Measurements from ENCODE around the gene TPPP2. TPM values are rescaled to one million over a fixed set of nuclear protein-coding genes. Genes with fewer than 3 reads are reported as not detected.
A peak's percentile ranks its signal among the peaks of the same experiment; 100 is the strongest.

The TPPP2 gene
- total RNA-seq, 1 donor, result not detected

GRCh38 chr14:21022686-21023085, 7.3 kb upstream of the TPPP2 start:
- no peak for DNase-seq (ENCODE audit: low read depth)
- H3K4me3 ChIP-seq (ENCODE audit: low read depth, low read length), result no peak overlapping the region
- no peak for TF ChIP-seq CTCF (IDR thresholded peaks at IDR 0.05; ENCODE audit: insufficient read depth, low read depth, low read length)

GRCh38 chr14:21023174-21023573, 6.8 kb upstream of the TPPP2 start:
- TF ChIP-seq CTCF (IDR thresholded peaks at IDR 0.05; ENCODE audit: insufficient read depth, low read depth, low read length), result no peak
- DNase-seq (ENCODE audit: low read depth), result no peak
- no peak overlapping the region for H3K4me3 ChIP-seq (ENCODE audit: low read depth, low read length)

GRCh38 chr14:21023817-21024584, 6.0 kb upstream of the TPPP2 start:
- DNase-seq (ENCODE audit: low read depth), result no peak

GRCh38 chr14:21024585-21025370, 5.2 kb upstream of the TPPP2 start, which contains the start of gene NDRG2:
NDRG2 (minus strand) TSS chr14:21025061; CDS start chr14:21023315, 1,746 bp downstream.
- no peak for TF ChIP-seq CTCF (IDR thresholded peaks at IDR 0.05; ENCODE audit: insufficient read depth, low read depth, low read length)
- peak within 1 kb of the TSS; percentile 58 for H3K4me3 ChIP-seq (ENCODE audit: low read depth, low read length)
- peak; percentile 27 for DNase-seq (ENCODE audit: low read depth)

More at GRCh38 chr14:21023817-21024584, 6.0 kb upstream of the TPPP2 start:
- no peak for TF ChIP-seq CTCF (IDR thresholded peaks at IDR 0.05; ENCODE audit: insufficient read depth, low read depth, low read length)
- peak overlapping the region; percentile 58 for H3K4me3 ChIP-seq (ENCODE audit: low read depth, low read length)

- H3K4me3 ChIP-seq (ENCODE audit: low read depth, low read length), result peak overlapping the region; percentile 58
- TF ChIP-seq CTCF (IDR thresholded peaks at IDR 0.05; ENCODE audit: insufficient read depth, low read depth, low read length), result no peak
- no peak for DNase-seq (ENCODE audit: low read depth)
Measured at GRCh38 chr14:21025371-21026273, 4.4 kb upstream of the TPPP2 start.

- TF ChIP-seq CTCF (IDR thresholded peaks at IDR 0.05; ENCODE audit: insufficient read depth, low read depth, low read length), result no peak
- no peak for DNase-seq (ENCODE audit: low read depth)
Measured at GRCh38 chr14:21026274-21026987, 3.6 kb upstream of the TPPP2 start.

More at GRCh38 chr14:21026274-21026987, 3.6 kb upstream of the TPPP2 start:
- H3K4me3 ChIP-seq (ENCODE audit: low read depth, low read length), result no peak overlapping the region

Data from fibroblast of villous mesenchyme (primary cell).